ENCODE measurements around the gene GPC6. TPM values are rescaled to one million over a fixed set of nuclear protein-coding genes. Genes with fewer than 3 reads are reported as not detected.
A peak's percentile ranks its signal among the peaks of the same experiment; 100 is the strongest.
"Not testable (repeated sequence)": the region's sequence is repeated elsewhere in the genome, so short reads cannot be mapped to it uniquely, and the experiment has no call there.

The GPC6 gene
- total and polyA plus RNA-seq, 2 experiments from 2014 or later, result 14.4 to 20.8 TPM

- Histone ChIP-seq H3K9ac (no peak overlapping the region), H3K27me3 (replicated peaks; ENCODE audit: insufficient read depth) (0 out of 2 replicates have a peak, but pooled peaks cover 7% of the 10 kb centered on the region), H3K4me1 (ENCODE audit: insufficient read depth) (no peaks in the 10 kb centered on the region), H3F3A (ENCODE audit: insufficient read depth) (no peaks in the 10 kb centered on the region), H3K36me3 (ENCODE audit: low read depth) (no peaks in the 10 kb centered on the region), H3K27ac (no peak overlapping the region), H3K4me3 (no peak overlapping the region), H3K79me2 (ENCODE audit: insufficient read depth) (no peaks in the 10 kb centered on the region), H3K9me2 (ENCODE audit: insufficient read depth) (no peaks in the 10 kb centered on the region), H3K4me2 (ENCODE audit: unreplicated experiment) (no peak overlapping the region), H3K9me3 (ENCODE audit: low read depth) (no peaks in the 10 kb centered on the region), H4K20me1 (ENCODE audit: insufficient read depth) (no peaks in the 10 kb centered on the region), H2AFZ (no peak overlapping the region)
- in situ Hi-C loops (cut with MboI), result no loop called here
- TF ChIP-seq EZH2phosphoT487 (IDR thresholded peaks at IDR 0.05; ENCODE audit: insufficient read depth, low read depth), result no peak
- TF ChIP-seq EZH2 (IDR thresholded peaks at IDR 0.05; ENCODE audit: insufficient read depth, poor library complexity, severe bottlenecking), result no peak
- DNase-seq, result no peak
- WGBS, 2 experiments (ENCODE audit: low coverage in 1 of 2, low lambda C conversion rate in 2 of 2, missing lambda C conversion rate in 2 of 2), result 50 to 60% methylated on average over 2 of the region's 2 CpGs
Observed at GRCh38 chr13:93190006-93190405, 36.6 kb upstream of the GPC6 start.

DNA sequence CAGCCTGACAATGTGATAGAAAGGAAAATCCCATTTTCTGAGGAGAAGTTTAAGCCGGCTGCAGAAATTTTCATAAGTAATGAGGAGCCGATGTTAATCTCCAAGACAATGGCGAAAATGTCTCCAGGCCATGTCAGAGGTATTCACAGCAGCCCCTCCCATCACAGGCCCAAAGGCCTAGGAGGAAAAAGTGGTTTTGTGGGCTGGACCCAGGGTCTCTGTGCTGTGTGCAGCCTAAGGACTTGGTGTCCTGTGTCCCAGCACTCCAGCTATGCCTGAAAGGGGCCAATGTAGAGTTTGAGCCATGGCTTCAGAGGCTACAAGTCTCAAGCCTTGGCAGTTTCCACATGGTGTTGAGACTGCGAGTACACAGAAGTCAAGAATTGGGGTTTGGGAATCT, 32.9 kb upstream of the GPC6 start:
- TF ChIP-seq EZH2phosphoT487 (IDR thresholded peaks at IDR 0.05; ENCODE audit: insufficient read depth, low read depth), result no peak
- no peak for TF ChIP-seq EZH2 (IDR thresholded peaks at IDR 0.05; ENCODE audit: insufficient read depth, poor library complexity, severe bottlenecking)
- WGBS, 2 experiments (ENCODE audit: low coverage in 1 of 2, low lambda C conversion rate in 2 of 2, missing lambda C conversion rate in 2 of 2), result 32 to 41% methylated on average over 4 of the region's 4 CpGs

GRCh38 chr13:93199856-93200255, 26.8 kb upstream of the GPC6 start:
- no peaks in the 10 kb centered on the region for H3K27me3 ChIP-seq (replicated peaks; ENCODE audit: insufficient read depth)
- in situ Hi-C loops (cut with MboI), result no loop called here
- no peaks in the 10 kb centered on the region for H4K20me1 ChIP-seq (ENCODE audit: insufficient read depth)

More for the DNA sequence above, 32.9 kb upstream of the GPC6 start:
- Histone ChIP-seq H3F3A (ENCODE audit: insufficient read depth) (no peaks in the 10 kb centered on the region), H3K4me3 (no peak overlapping the region), H3K9me3 (ENCODE audit: low read depth) (no peaks in the 10 kb centered on the region), H4K20me1 (ENCODE audit: insufficient read depth) (no peaks in the 10 kb centered on the region), H3K4me2 (ENCODE audit: unreplicated experiment) (no peak overlapping the region), H3K36me3 (ENCODE audit: low read depth) (no peaks in the 10 kb centered on the region), H3K9ac (no peak overlapping the region), H2AFZ (no peak overlapping the region), H3K9me2 (ENCODE audit: insufficient read depth) (no peaks in the 10 kb centered on the region), H3K27ac (no peak overlapping the region), H3K4me1 (ENCODE audit: insufficient read depth) (no peaks in the 10 kb centered on the region), H3K27me3 (replicated peaks; ENCODE audit: insufficient read depth) (0 out of 2 replicates have a peak, but pooled peaks cover 7% of the 10 kb centered on the region), H3K79me2 (ENCODE audit: insufficient read depth) (no peaks in the 10 kb centered on the region)
- in situ Hi-C loops (cut with MboI), result no loop called here
- DNase-seq, result no peak

DNA sequence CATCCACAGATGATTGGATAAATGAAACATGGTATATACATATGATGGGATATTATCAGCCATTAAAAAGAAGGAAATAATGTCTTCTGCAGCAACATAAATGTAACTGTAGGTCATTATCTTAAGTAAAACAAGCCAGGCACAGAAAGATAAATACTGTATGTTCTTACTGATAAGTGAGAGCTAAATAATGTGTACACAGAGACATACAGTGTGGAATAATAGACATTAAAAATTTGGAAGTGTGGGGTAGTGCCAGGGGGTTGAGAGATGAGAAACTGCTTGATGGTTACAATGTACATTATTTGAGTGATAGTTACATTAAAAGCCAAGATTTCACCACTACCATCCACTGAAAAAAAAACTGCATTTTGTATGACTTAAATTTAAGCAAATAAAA, 26.0 kb upstream of the GPC6 start:
- Histone ChIP-seq H3K36me3 (ENCODE audit: low read depth) (no peaks in the 10 kb centered on the region), H2AFZ (no peak overlapping the region), H3K79me2 (ENCODE audit: insufficient read depth) (no peaks in the 10 kb centered on the region), H3K9ac (no peak overlapping the region), H3K4me3 (no peak overlapping the region), H3K27me3 (replicated peaks; ENCODE audit: insufficient read depth) (no peaks in the 10 kb centered on the region), H3K9me3 (ENCODE audit: low read depth) (no peaks in the 10 kb centered on the region), H4K20me1 (ENCODE audit: insufficient read depth) (no peaks in the 10 kb centered on the region), H3K4me2 (ENCODE audit: unreplicated experiment) (no peak overlapping the region), H3K9me2 (ENCODE audit: insufficient read depth) (no peaks in the 10 kb centered on the region), H3K4me1 (ENCODE audit: insufficient read depth) (no peaks in the 10 kb centered on the region), H3F3A (ENCODE audit: insufficient read depth) (no peaks in the 10 kb centered on the region), H3K27ac (no peak overlapping the region)
- DNase-seq, result no peak
- no peak for TF ChIP-seq EZH2phosphoT487 (IDR thresholded peaks at IDR 0.05; ENCODE audit: insufficient read depth, low read depth)
- TF ChIP-seq EZH2 (IDR thresholded peaks at IDR 0.05; ENCODE audit: insufficient read depth, poor library complexity, severe bottlenecking), result no peak
- in situ Hi-C loops (cut with MboI), result no loop called here

More at GRCh38 chr13:93199856-93200255, 26.8 kb upstream of the GPC6 start:
- no peak overlapping the region for H3K27ac ChIP-seq
- no peaks in the 10 kb centered on the region for H3K9me3 ChIP-seq (ENCODE audit: low read depth)
- no peaks in the 10 kb centered on the region for H3K4me1 ChIP-seq (ENCODE audit: insufficient read depth)
- TF ChIP-seq EZH2 (IDR thresholded peaks at IDR 0.05; ENCODE audit: insufficient read depth, poor library complexity, severe bottlenecking) (no peak), EZH2phosphoT487 (IDR thresholded peaks at IDR 0.05; ENCODE audit: insufficient read depth, low read depth) (no peak)
- H3K79me2 ChIP-seq (ENCODE audit: insufficient read depth), result no peaks in the 10 kb centered on the region
- H3K4me2 ChIP-seq (ENCODE audit: unreplicated experiment), result no peak overlapping the region
- H3K9ac ChIP-seq, result no peak overlapping the region
- H3K36me3 ChIP-seq (ENCODE audit: low read depth), result no peaks in the 10 kb centered on the region
- H2AFZ ChIP-seq, result no peak overlapping the region
- H3F3A ChIP-seq (ENCODE audit: insufficient read depth), result no peaks in the 10 kb centered on the region
- H3K4me3 ChIP-seq, result no peak overlapping the region
- no peaks in the 10 kb centered on the region for H3K9me2 ChIP-seq (ENCODE audit: insufficient read depth)
- DNase-seq, result no peak
- 61 to 64% methylated on average over 1 of the region's 1 CpG for WGBS, 2 experiments (ENCODE audit: low coverage in 1 of 2, low lambda C conversion rate in 2 of 2, missing lambda C conversion rate in 2 of 2)

DNA sequence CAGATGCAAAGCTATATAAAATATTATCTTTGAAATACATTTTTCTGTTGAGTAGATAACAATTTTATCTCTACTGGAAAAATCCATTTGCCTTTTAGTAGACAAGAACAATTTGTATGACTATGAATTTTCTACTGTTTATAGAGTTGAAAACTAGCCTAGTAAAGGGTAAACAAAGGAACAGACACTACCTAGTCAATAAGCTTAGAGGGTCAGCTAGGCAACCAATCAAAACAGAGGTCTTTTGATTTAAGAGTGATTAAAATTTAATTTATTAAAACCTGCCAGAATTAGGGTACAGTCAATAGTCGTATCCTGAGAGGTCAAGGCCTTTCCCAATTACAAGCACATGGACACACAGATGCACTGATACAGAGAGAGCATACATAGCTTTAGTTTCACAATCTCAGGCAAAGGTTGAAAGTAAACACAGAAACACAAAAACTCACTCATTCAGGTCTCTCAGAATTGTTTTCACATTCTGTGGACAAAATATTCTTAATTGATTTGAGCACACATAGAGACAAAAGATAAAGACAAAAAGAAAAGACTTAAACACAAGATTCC, 24.5 kb upstream of the GPC6 start:
- Histone ChIP-seq H3K27ac (no peak overlapping the region), H3K27me3 (replicated peaks; ENCODE audit: insufficient read depth) (no peaks in the 10 kb centered on the region), H3F3A (ENCODE audit: insufficient read depth) (no peaks in the 10 kb centered on the region), H3K9ac (no peak overlapping the region), H3K4me1 (ENCODE audit: insufficient read depth) (no peaks in the 10 kb centered on the region), H4K20me1 (ENCODE audit: insufficient read depth) (no peaks in the 10 kb centered on the region), H2AFZ (no peak overlapping the region), H3K4me2 (ENCODE audit: unreplicated experiment) (no peak overlapping the region), H3K4me3 (no peak overlapping the region), H3K79me2 (ENCODE audit: insufficient read depth) (no peaks in the 10 kb centered on the region), H3K9me3 (ENCODE audit: low read depth) (no peaks in the 10 kb centered on the region), H3K36me3 (ENCODE audit: low read depth) (no peaks in the 10 kb centered on the region), H3K9me2 (ENCODE audit: insufficient read depth) (no peaks in the 10 kb centered on the region)
- in situ Hi-C loops (cut with MboI), result no loop called here
- TF ChIP-seq EZH2phosphoT487 (IDR thresholded peaks at IDR 0.05; ENCODE audit: insufficient read depth, low read depth) (no peak), EZH2 (IDR thresholded peaks at IDR 0.05; ENCODE audit: insufficient read depth, poor library complexity, severe bottlenecking) (no peak)
- DNase-seq, result no peak
- 41 to 48% methylated on average over 1 of the region's 1 CpG for WGBS, 2 experiments (ENCODE audit: low coverage in 1 of 2, low lambda C conversion rate in 2 of 2, missing lambda C conversion rate in 2 of 2)

DNA sequence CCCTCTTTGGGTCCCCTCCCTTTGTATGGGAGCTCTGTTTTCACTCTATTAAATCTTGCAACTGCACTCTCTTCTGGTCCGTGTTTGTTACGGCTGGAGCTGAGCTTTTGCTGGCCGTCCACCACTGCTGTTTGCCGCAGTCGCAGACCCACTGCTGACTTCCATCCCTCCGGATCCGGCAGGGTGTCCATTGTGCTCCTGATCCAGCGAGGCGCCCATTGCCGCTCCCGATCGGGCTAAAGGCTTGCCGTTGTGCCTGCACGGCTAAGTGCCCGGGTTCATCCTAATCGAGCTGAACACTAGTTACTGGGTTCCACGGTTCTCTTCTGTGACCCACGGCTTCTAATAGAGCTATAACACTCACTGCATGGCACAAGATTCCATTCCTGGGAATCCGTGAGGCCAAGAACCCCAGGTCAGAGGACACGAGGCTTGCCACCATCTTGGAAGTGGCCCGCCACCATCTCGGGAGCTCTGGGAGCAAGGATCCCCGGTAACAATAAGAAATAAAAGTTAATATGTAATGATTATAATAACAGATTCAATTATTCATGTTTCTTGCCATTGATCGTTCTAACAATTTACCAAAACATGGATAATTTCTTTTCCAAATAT, 19.7 kb upstream of the GPC6 start:
- H2AFZ ChIP-seq, result peak overlapping the region; percentile 32; the same call in 1 of the 2 replicates
- H3K9me2 ChIP-seq (ENCODE audit: insufficient read depth); in situ Hi-C loops (cut with MboI); H3K4me2 ChIP-seq (ENCODE audit: unreplicated experiment); H3K9me3 ChIP-seq (ENCODE audit: low read depth); H3K4me1 ChIP-seq (ENCODE audit: insufficient read depth); H3K4me3 ChIP-seq; H3F3A ChIP-seq (ENCODE audit: insufficient read depth); H3K27ac ChIP-seq; H3K79me2 ChIP-seq (ENCODE audit: insufficient read depth); H3K27me3 ChIP-seq (replicated peaks; ENCODE audit: insufficient read depth); H3K9ac ChIP-seq; DNase-seq; H3K36me3 ChIP-seq (ENCODE audit: low read depth); H4K20me1 ChIP-seq (ENCODE audit: insufficient read depth): not testable (repeated sequence)
- WGBS, 2 experiments (ENCODE audit: low coverage in 1 of 2, low lambda C conversion rate in 2 of 2, missing lambda C conversion rate in 2 of 2), result 55 to 58% methylated on average over 23 to 24 of the region's 24 CpGs

Data from GM23248 (cell line).